ENCODE results near the gene HADHB. TPM values are rescaled to one million over a fixed set of nuclear protein-coding genes. Genes with fewer than 3 reads are reported as not detected.

HADHB gene
- total and polyA plus RNA-seq, 2 donors from 2014 or later, result 132 to 232 TPM

- Histone ChIP-seq H3K4me1 (ENCODE audit: control insufficient read depth in 2 of 3, insufficient read depth in 2 of 3, low read depth in 1 of 3, low read length in 3 of 3) (peaks cover 0 to 3% (median 0%) of the 10 kb centered on the region in 3 donors), H3K9ac (ENCODE audit: low read length in 3 of 3) (no peak overlapping the region), H3K36me3 (ENCODE audit: control insufficient read depth in 2 of 3, insufficient read depth in 3 of 3, low read length in 3 of 3) (no peaks in the 10 kb centered on the region), H3K4me3 (ENCODE audit: low read length in 3 of 3) (no peak overlapping the region), H3K9me3 (ENCODE audit: control insufficient read depth in 2 of 3, insufficient read depth in 1 of 3, low read length in 3 of 3) (no peaks in the 10 kb centered on the region), H3K27ac (ENCODE audit: low read depth in 2 of 2, low read length in 2 of 2) (no peak overlapping the region), H3K27me3 (ENCODE audit: control insufficient read depth, insufficient read depth, low read length) (no peaks in the 10 kb centered on the region)
- no peak for TF ChIP-seq CTCF (IDR thresholded peaks at IDR 0.05; ENCODE audit: borderline replicate concordance, extremely low read depth, insufficient read depth)
- FAIRE-seq (no peak), DNase-seq (peak in 1 of 5 donors; percentile 26)
- intact Hi-C loops (cut with DNase I), result no loop called here
Observed at GRCh38 chr2:26314243-26314642, 69.5 kb downstream of the HADHB start.

GRCh38 chr2:26316041-26316440 lies 71.3 kb downstream of the HADHB start:
- no peak overlapping the region for H3K27ac ChIP-seq (ENCODE audit: low read depth in 2 of 2, low read length in 2 of 2)

GRCh38 chr2:26316845-26317244 lies 72.1 kb downstream of the HADHB start:
- FAIRE-seq (no peak), DNase-seq (no peak)
- Histone ChIP-seq H3K27ac (ENCODE audit: low read depth in 2 of 2, low read length in 2 of 2) (no peak overlapping the region), H3K9ac (ENCODE audit: low read length in 3 of 3) (peak overlapping the region in 1 of 3 donors; percentile 7), H3K4me1 (ENCODE audit: control insufficient read depth in 2 of 3, insufficient read depth in 2 of 3, low read depth in 1 of 3, low read length in 3 of 3) (peaks cover 0 to 3% (median 0%) of the 10 kb centered on the region in 3 donors), H3K9me3 (ENCODE audit: control insufficient read depth in 2 of 3, insufficient read depth in 1 of 3, low read length in 3 of 3) (no peaks in the 10 kb centered on the region), H3K27me3 (ENCODE audit: control insufficient read depth, insufficient read depth, low read length) (no peaks in the 10 kb centered on the region), H3K36me3 (ENCODE audit: control insufficient read depth in 2 of 3, insufficient read depth in 3 of 3, low read length in 3 of 3) (no peaks in the 10 kb centered on the region), H3K4me3 (ENCODE audit: low read length in 3 of 3) (no peak overlapping the region)
- intact Hi-C loops (cut with DNase I), result no loop called here
- no peak for TF ChIP-seq CTCF (IDR thresholded peaks at IDR 0.05; ENCODE audit: borderline replicate concordance, extremely low read depth, insufficient read depth)

More at GRCh38 chr2:26316041-26316440, 71.3 kb downstream of the HADHB start:
- DNase-seq (peak in 3 of 5 donors; percentile 29 to 45 (median 41)), FAIRE-seq (no peak)
- Histone ChIP-seq H3K9ac (ENCODE audit: low read length in 3 of 3) (no peak overlapping the region), H3K9me3 (ENCODE audit: control insufficient read depth in 2 of 3, insufficient read depth in 1 of 3, low read length in 3 of 3) (no peaks in the 10 kb centered on the region), H3K36me3 (ENCODE audit: control insufficient read depth in 2 of 3, insufficient read depth in 3 of 3, low read length in 3 of 3) (no peaks in the 10 kb centered on the region), H3K4me3 (ENCODE audit: low read length in 3 of 3) (no peak overlapping the region), H3K4me1 (ENCODE audit: control insufficient read depth in 2 of 3, insufficient read depth in 2 of 3, low read depth in 1 of 3, low read length in 3 of 3) (peaks cover 0 to 3% (median 0%) of the 10 kb centered on the region in 3 donors), H3K27me3 (ENCODE audit: control insufficient read depth, insufficient read depth, low read length) (no peaks in the 10 kb centered on the region)
- intact Hi-C loops (cut with DNase I), result no loop called here
- no peak for TF ChIP-seq CTCF (IDR thresholded peaks at IDR 0.05; ENCODE audit: borderline replicate concordance, extremely low read depth, insufficient read depth)
